Esophagus (tissue), 2 donors: ENCODE measurements around the gene MCCC1. TPM values are rescaled to one million over a fixed set of nuclear protein-coding genes. Genes with fewer than 3 reads are reported as not detected.
"Not testable (repeated sequence)": the region's sequence is repeated elsewhere in the genome, so short reads cannot be mapped to it uniquely, and the experiment has no call there.

ENCODE experiments used
- H3K27ac ChIP-seq, 2 donors: one replicate each; pipeline ENCODE4 v1.5.1; 2013; ENCODE audit warnings: low read depth in 2 of 2, mild to moderate bottlenecking in 2 of 2, inconsistent platforms in 1 of 2, low read length in 1 of 2, moderate library complexity in 1 of 2
- H3K27me3 ChIP-seq, 2 donors: one replicate each; pipeline ENCODE4 v1.6.1; 2013; ENCODE audit warnings: low read length in 2 of 2, control low read depth in 1 of 2, mild to moderate bottlenecking in 1 of 2; ENCODE audit not compliant: insufficient read depth in 2 of 2, control insufficient read depth in 1 of 2
- H3K36me3 ChIP-seq, 2 donors: one replicate each; pipeline ENCODE4 v1.6.1; 2013; ENCODE audit warnings: low read length in 1 of 2; ENCODE audit not compliant: control insufficient read depth in 2 of 2, insufficient read depth in 2 of 2
- H3K4me1 ChIP-seq, 2 donors: one replicate each; pipeline ENCODE4 v1.6.1; 2013; ENCODE audit warnings: low read length in 1 of 2; ENCODE audit not compliant: control insufficient read depth in 2 of 2, insufficient read depth in 2 of 2
- H3K4me3 ChIP-seq, 2 donors: one replicate each; pipeline ENCODE4 v1.5.1; 2013; ENCODE audit warnings: low read length in 2 of 2, mild to moderate bottlenecking in 2 of 2, low read depth in 1 of 2, moderate library complexity in 1 of 2
- H3K9me3 ChIP-seq, 2 donors: one replicate each; pipeline ENCODE4 v1.6.1; 2013; ENCODE audit warnings: mild to moderate bottlenecking in 2 of 2, low read depth in 1 of 2, low read length in 1 of 2, moderate library complexity in 1 of 2; ENCODE audit not compliant: control insufficient read depth in 2 of 2, insufficient read depth in 1 of 2
- WGBS, 2 donors: extraction: QIAGEN DNeasy Blood & Tissue Kit; methylation state at CpG; one replicate each; pipeline ENCODE4 v1.1.7; 2013; 5-methylcytosine and 5-hydroxymethylcytosine counted together
- polyA plus RNA-seq, 2 donors: library from polyadenylated mRNA; stranded (reverse); fragments of 200-250 nt; gene quantifications; one replicate each; pipeline ENCODE4 v1.2.3, GENCODE V29; 2013
- donor health status: healthy with polysubstance abuse.
- donor health status: Bipolar disorder and iron deficiency.

MCCC1 gene
- polyA plus RNA-seq, 2 donors, result 26.0 to 33.0 TPM

GRCh38 chr3:183066891-183067290 lies 32.4 kb downstream of the MCCC1 start:
- H3K9me3 ChIP-seq, H3K27ac ChIP-seq, H3K4me1 ChIP-seq, H3K4me3 ChIP-seq, H3K27me3 ChIP-seq, H3K36me3 ChIP-seq: not testable (repeated sequence)
- 88 to 94% methylated on average over 2 of the region's 2 CpGs for WGBS, 2 donors

- no peaks in the 10 kb centered on the region for H3K4me1 ChIP-seq
- peaks cover 0 to 6% of the 10 kb centered on the region in 2 donors for H3K36me3 ChIP-seq
- H3K9me3 ChIP-seq, result peaks cover 0 to 2% of the 10 kb centered on the region in 2 donors
- no peaks in the 10 kb centered on the region for H3K27me3 ChIP-seq
- no peak overlapping the region for H3K4me3 ChIP-seq
- no peak overlapping the region for H3K27ac ChIP-seq
- WGBS, 2 donors, result 90% methylated on average over 34 to 36 of the region's 36 CpGs
Measured at GRCh38 chr3:183064475-183064874, 34.8 kb downstream of the MCCC1 start.

GRCh38 chr3:183061391-183062172 lies 37.7 kb downstream of the MCCC1 start:
- no peak overlapping the region for H3K4me3 ChIP-seq
- peaks cover 0 to 9% of the 10 kb centered on the region in 2 donors for H3K36me3 ChIP-seq
- H3K27ac ChIP-seq, result no peak overlapping the region
- no peaks in the 10 kb centered on the region for H3K27me3 ChIP-seq
- WGBS, 2 donors, result 88 to 89% methylated on average over 6 of the region's 6 CpGs
- peaks cover 0 to 2% of the 10 kb centered on the region in 2 donors for H3K9me3 ChIP-seq
- no peaks in the 10 kb centered on the region for H3K4me1 ChIP-seq

- H3K9me3 ChIP-seq, result no peaks in the 10 kb centered on the region
- H3K4me1 ChIP-seq, result no peaks in the 10 kb centered on the region
- 99 to 100% methylated on average over 2 of the region's 2 CpGs for WGBS, 2 donors
- H3K27ac ChIP-seq, result no peak overlapping the region
- no peak overlapping the region for H3K4me3 ChIP-seq
- no peaks in the 10 kb centered on the region for H3K27me3 ChIP-seq
- H3K36me3 ChIP-seq, result peaks cover 0 to 3% of the 10 kb centered on the region in 2 donors
Measured at GRCh38 chr3:183058351-183058750, 40.9 kb downstream of the MCCC1 start.

GRCh38 chr3:183050706-183051105 lies 48.6 kb downstream of the MCCC1 start:
- Histone ChIP-seq H3K9me3 (no peaks in the 10 kb centered on the region), H3K36me3 (no peaks in the 10 kb centered on the region), H3K4me1 (no peaks in the 10 kb centered on the region), H3K27ac (no peak overlapping the region), H3K4me3 (no peak overlapping the region), H3K27me3 (no peaks in the 10 kb centered on the region)

- Histone ChIP-seq H3K36me3 (peaks cover 5 to 9% of the 10 kb centered on the region in 2 donors), H3K27ac (no peak overlapping the region), H3K27me3 (no peaks in the 10 kb centered on the region), H3K4me3 (no peak overlapping the region), H3K9me3 (no peaks in the 10 kb centered on the region), H3K4me1 (no peaks in the 10 kb centered on the region)
- WGBS, 2 donors, result 75 to 81% methylated on average over 2 of the region's 2 CpGs
Measured at GRCh38 chr3:183046883-183047282, 52.4 kb downstream of the MCCC1 start.

GRCh38 chr3:183044547-183045229 lies 54.6 kb downstream of the MCCC1 start:
- Histone ChIP-seq H3K27me3 (no peaks in the 10 kb centered on the region), H3K36me3 (peaks cover 6 to 13% of the 10 kb centered on the region in 2 donors), H3K9me3 (no peaks in the 10 kb centered on the region), H3K4me3 (no peak overlapping the region), H3K27ac (no peak overlapping the region), H3K4me1 (no peaks in the 10 kb centered on the region)
- WGBS, 2 donors, result 81 to 84% methylated on average over 11 of the region's 11 CpGs

- 86 to 90% methylated on average over 12 of the region's 12 CpGs for WGBS, 2 donors
- H3K4me1 ChIP-seq, result no peaks in the 10 kb centered on the region
- no peaks in the 10 kb centered on the region for H3K9me3 ChIP-seq
- no peak overlapping the region for H3K27ac ChIP-seq
- no peaks in the 10 kb centered on the region for H3K27me3 ChIP-seq
- peaks cover 8 to 22% of the 10 kb centered on the region in 2 donors for H3K36me3 ChIP-seq
- H3K4me3 ChIP-seq, result no peak overlapping the region
Measured at GRCh38 chr3:183038757-183039156, 60.5 kb downstream of the MCCC1 start.

- H3K36me3 ChIP-seq, result peaks cover 8 to 22% of the 10 kb centered on the region in 2 donors
- H3K4me3 ChIP-seq, result no peak overlapping the region
- H3K27me3 ChIP-seq, result no peaks in the 10 kb centered on the region
- no peaks in the 10 kb centered on the region for H3K9me3 ChIP-seq
- no peak overlapping the region for H3K27ac ChIP-seq
- no peaks in the 10 kb centered on the region for H3K4me1 ChIP-seq
- WGBS, 2 donors, result 97% methylated on average over 2 of the region's 2 CpGs
Measured at GRCh38 chr3:183038221-183038620, 61.1 kb downstream of the MCCC1 start.

- Histone ChIP-seq H3K4me1 (no peaks in the 10 kb centered on the region), H3K27me3 (no peaks in the 10 kb centered on the region), H3K4me3 (no peak overlapping the region), H3K27ac (no peak overlapping the region), H3K36me3 (peaks cover 2 to 20% of the 10 kb centered on the region in 2 donors), H3K9me3 (no peaks in the 10 kb centered on the region)
- 89 to 91% methylated on average over 2 of the region's 2 CpGs for WGBS, 2 donors
Measured at GRCh38 chr3:183033746-183034145, 65.5 kb downstream of the MCCC1 start.
